ENCODE data around the gene SCAMP5. TPM values are rescaled to one million over a fixed set of nuclear protein-coding genes. Genes with fewer than 3 reads are reported as not detected.

Gene SCAMP5
- total RNA-seq, 1 experiment from 2014 or later: 6.2 TPM

DNA sequence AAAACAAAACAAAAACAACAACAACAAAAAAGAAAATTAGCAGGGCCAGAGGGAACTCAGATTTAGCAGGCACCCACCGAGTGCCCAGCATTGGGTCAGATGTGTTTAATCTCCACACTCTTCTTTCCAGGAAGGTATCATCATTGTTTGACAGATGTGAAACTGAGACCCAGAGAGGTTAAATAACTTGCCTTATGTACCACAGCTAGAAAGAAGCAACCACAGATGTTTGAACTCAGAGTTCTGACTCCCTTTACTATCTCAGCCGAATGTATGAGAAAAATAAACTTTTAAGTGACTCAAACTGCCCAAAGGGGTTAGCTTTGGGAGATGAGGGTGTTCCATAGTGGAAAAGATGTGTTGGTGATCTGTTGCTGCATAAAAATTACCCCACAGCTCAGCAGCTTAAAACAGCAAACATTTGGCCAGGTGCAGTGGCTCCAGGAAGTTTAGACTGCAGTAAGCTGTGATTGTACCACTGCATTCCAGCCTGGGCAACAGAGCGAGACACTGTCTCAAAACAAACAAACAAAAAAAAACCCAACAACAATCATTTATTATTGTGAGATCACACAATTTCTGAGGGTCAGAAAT, 34.3 kb upstream of the SCAMP5 start:
- no peak overlapping the region for H3K9ac ChIP-seq (ENCODE audit: low read length)

More for the DNA sequence above, 34.3 kb upstream of the SCAMP5 start:
- H2AFZ ChIP-seq (ENCODE audit: low read depth, low read length, poor library complexity, severe bottlenecking): no peak overlapping the region
- H3K36me3 ChIP-seq (ENCODE audit: control insufficient read depth in 1 of 2, insufficient read depth in 2 of 2, low read length in 2 of 2): no peaks in the 10 kb centered on the region
- no peaks in the 10 kb centered on the region for H3K27me3 ChIP-seq (ENCODE audit: insufficient read depth, low read length)
- H3K4me3 ChIP-seq (replicated peaks in 1 of 2; ENCODE audit: low read depth in 1 of 2, low read length in 2 of 2): no peak overlapping the region
- H3K9me2 ChIP-seq (ENCODE audit: insufficient read depth): no peaks in the 10 kb centered on the region
- RAD21 ChIA-PET (ENCODE audit: low non-redundant PET in 1 of 2, low total read pairs in 2 of 2, uncharacterized antibody in 2 of 2, unreplicated experiment in 2 of 2): no interaction called here
- H3K27ac ChIP-seq (ENCODE audit: low read depth, low read length): no peak overlapping the region
- TF ChIP-seq, protein P1, sequence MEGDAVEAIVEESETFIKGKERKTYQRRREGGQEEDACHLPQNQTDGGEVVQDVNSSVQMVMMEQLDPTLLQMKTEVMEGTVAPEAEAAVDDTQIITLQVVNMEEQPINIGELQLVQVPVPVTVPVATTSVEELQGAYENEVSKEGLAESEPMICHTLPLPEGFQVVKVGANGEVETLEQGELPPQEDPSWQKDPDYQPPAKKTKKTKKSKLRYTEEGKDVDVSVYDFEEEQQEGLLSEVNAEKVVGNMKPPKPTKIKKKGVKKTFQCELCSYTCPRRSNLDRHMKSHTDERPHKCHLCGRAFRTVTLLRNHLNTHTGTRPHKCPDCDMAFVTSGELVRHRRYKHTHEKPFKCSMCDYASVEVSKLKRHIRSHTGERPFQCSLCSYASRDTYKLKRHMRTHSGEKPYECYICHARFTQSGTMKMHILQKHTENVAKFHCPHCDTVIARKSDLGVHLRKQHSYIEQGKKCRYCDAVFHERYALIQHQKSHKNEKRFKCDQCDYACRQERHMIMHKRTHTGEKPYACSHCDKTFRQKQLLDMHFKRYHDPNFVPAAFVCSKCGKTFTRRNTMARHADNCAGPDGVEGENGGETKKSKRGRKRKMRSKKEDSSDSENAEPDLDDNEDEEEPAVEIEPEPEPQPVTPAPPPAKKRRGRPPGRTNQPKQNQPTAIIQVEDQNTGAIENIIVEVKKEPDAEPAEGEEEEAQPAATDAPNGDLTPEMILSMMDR (IDR thresholded peaks at IDR 0.05 in 2 of 3, conservative IDR thresholded peaks at IDR 0.05 in 1 of 3; ENCODE audit: borderline replicate concordance in 1 of 3, insufficient read depth in 1 of 3, low read depth in 2 of 3, low read length in 2 of 3): no peak
- TF ChIP-seq JUND (IDR thresholded peaks at IDR 0.05) (no peak), SP1 (IDR thresholded peaks at IDR 0.05; ENCODE audit: low read depth) (no peak), POLR2AphosphoS5 (IDR thresholded peaks at IDR 0.05; ENCODE audit: low read depth, low read length) (no peak), ZFX (IDR thresholded peaks at IDR 0.05) (no peak), CBX3 (IDR thresholded peaks at IDR 0.05; ENCODE audit: low read depth) (no peak), TCF7L2 (IDR thresholded peaks at IDR 0.05; ENCODE audit: borderline replicate concordance, extremely low read depth, insufficient read depth, insufficient read length) (no peak), SIN3A (IDR thresholded peaks at IDR 0.05; ENCODE audit: low read depth) (no peak), CEBPB (IDR thresholded peaks at IDR 0.05; ENCODE audit: low read depth) (no peak), YY1 (IDR thresholded peaks at IDR 0.05; ENCODE audit: extremely low read depth, insufficient replicate concordance, low read depth, low read length) (no peak)
- TF ChIP-seq, protein P2, sequence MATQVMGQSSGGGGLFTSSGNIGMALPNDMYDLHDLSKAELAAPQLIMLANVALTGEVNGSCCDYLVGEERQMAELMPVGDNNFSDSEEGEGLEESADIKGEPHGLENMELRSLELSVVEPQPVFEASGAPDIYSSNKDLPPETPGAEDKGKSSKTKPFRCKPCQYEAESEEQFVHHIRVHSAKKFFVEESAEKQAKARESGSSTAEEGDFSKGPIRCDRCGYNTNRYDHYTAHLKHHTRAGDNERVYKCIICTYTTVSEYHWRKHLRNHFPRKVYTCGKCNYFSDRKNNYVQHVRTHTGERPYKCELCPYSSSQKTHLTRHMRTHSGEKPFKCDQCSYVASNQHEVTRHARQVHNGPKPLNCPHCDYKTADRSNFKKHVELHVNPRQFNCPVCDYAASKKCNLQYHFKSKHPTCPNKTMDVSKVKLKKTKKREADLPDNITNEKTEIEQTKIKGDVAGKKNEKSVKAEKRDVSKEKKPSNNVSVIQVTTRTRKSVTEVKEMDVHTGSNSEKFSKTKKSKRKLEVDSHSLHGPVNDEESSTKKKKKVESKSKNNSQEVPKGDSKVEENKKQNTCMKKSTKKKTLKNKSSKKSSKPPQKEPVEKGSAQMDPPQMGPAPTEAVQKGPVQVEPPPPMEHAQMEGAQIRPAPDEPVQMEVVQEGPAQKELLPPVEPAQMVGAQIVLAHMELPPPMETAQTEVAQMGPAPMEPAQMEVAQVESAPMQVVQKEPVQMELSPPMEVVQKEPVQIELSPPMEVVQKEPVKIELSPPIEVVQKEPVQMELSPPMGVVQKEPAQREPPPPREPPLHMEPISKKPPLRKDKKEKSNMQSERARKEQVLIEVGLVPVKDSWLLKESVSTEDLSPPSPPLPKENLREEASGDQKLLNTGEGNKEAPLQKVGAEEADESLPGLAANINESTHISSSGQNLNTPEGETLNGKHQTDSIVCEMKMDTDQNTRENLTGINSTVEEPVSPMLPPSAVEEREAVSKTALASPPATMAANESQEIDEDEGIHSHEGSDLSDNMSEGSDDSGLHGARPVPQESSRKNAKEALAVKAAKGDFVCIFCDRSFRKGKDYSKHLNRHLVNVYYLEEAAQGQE (IDR thresholded peaks at IDR 0.05; ENCODE audit: low read depth): no peak
- TF ChIP-seq, protein P3, sequence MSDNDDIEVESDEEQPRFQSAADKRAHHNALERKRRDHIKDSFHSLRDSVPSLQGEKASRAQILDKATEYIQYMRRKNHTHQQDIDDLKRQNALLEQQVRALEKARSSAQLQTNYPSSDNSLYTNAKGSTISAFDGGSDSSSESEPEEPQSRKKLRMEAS (IDR thresholded peaks at IDR 0.05): no peak
- TF ChIP-seq, protein P4, sequence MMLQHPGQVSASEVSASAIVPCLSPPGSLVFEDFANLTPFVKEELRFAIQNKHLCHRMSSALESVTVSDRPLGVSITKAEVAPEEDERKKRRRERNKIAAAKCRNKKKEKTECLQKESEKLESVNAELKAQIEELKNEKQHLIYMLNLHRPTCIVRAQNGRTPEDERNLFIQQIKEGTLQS (IDR thresholded peaks at IDR 0.05): no peak
- TF ChIP-seq, protein P5, sequence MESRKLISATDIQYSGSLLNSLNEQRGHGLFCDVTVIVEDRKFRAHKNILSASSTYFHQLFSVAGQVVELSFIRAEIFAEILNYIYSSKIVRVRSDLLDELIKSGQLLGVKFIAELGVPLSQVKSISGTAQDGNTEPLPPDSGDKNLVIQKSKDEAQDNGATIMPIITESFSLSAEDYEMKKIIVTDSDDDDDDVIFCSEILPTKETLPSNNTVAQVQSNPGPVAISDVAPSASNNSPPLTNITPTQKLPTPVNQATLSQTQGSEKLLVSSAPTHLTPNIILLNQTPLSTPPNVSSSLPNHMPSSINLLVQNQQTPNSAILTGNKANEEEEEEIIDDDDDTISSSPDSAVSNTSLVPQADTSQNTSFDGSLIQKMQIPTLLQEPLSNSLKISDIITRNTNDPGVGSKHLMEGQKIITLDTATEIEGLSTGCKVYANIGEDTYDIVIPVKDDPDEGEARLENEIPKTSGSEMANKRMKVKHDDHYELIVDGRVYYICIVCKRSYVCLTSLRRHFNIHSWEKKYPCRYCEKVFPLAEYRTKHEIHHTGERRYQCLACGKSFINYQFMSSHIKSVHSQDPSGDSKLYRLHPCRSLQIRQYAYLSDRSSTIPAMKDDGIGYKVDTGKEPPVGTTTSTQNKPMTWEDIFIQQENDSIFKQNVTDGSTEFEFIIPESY (IDR thresholded peaks at IDR 0.05; ENCODE audit: extremely low read depth, insufficient replicate concordance, low read length): no peak
- no TSS peak for BruUV-seq (replicated peaks)
- H3K4me2 ChIP-seq (ENCODE audit: low read length): no peak overlapping the region
- H3K9me3 ChIP-seq (ENCODE audit: control insufficient read depth in 1 of 2, insufficient read depth in 1 of 2, low read depth in 1 of 2, low read length in 2 of 2): no peaks in the 10 kb centered on the region
- no peak for ATAC-seq
- DNase-seq (ENCODE audit: low read depth, low spot score): no peak
- H3K79me2 ChIP-seq (ENCODE audit: insufficient read depth, low read length): no peaks in the 10 kb centered on the region
- intact Hi-C loops (cut with micrococcal nuclease): no loop called here
- CTCF ChIA-PET: interaction anchor here (1.5 to 3.0 kb wide), 2 partner anchors 10 to 59 kb away, joined by 4 to 10 read pairs; no protein-coding TSS in a partner anchor
- H3K4me1 ChIP-seq (ENCODE audit: control insufficient read depth in 1 of 2, insufficient read depth in 2 of 2, low read length in 2 of 2): peaks cover 11 to 42% of the 10 kb centered on the region in 2 experiments
- POLR2A ChIA-PET: interaction anchor here (0.8 kb wide), 1 partner anchor 11 kb away, joined by 3 read pairs; no protein-coding TSS in a partner anchor
- H4K20me1 ChIP-seq (ENCODE audit: insufficient read depth): no peaks in the 10 kb centered on the region
